OCI-LY7 (cell line): ENCODE results near the gene BCL7A. TPM values are rescaled to one million over a fixed set of nuclear protein-coding genes. Genes with fewer than 3 reads are reported as not detected.
A peak's percentile ranks its signal among the peaks of the same experiment; 100 is the strongest.

Experiments used
- Bru-seq: library from RNA; stranded (reverse); fragments of 400-500 nt; gene quantifications from one replicate; lab custom pipeline; 2021; lab: Mats Ljungman, UMichigan
- BruChase-seq, 2 experiments: library from RNA; stranded (reverse); fragments of 400-500 nt; gene quantifications; one replicate each; lab custom pipeline; 2021; lab: Mats Ljungman, UMichigan
- BruUV-seq: library from RNA; stranded (reverse); fragments of 400-500 nt; replicated peaks from 2 replicates; lab custom pipeline; 2021; lab: Mats Ljungman, UMichigan
- CTCF ChIA-PET: fragments of 300-600 bp; sonication (Branson Sonifier 250); formaldehyde crosslinking; loops from one replicate; lab custom pipeline; 2022; ENCODE audit warnings: antibody characterized with exemption; ENCODE audit not compliant: unreplicated experiment; lab: Charles Lee
- POLR2A ChIA-PET: fragments of 300-600 bp; sonication (Branson Sonifier 250); formaldehyde crosslinking; loops from one replicate; lab custom pipeline; 2022; ENCODE audit warnings: antibody characterized with exemption; lab: Charles Lee
- DNase-seq: peaks from one replicate; pipeline ENCODE4 v3.0.0-alpha.2; 2015; ENCODE audit warnings: low spot score
- H2AFZ ChIP-seq: fragments of 200-600 bp; sonication (generic), shearing (Covaris generic); 2 replicates; pipeline ENCODE4 v1.6.1; 2014; ENCODE audit warnings: mild to moderate bottlenecking, antibody characterized with exemption, low read length, moderate library complexity
- H3K27ac ChIP-seq: fragments of 200-600 bp; sonication (generic); 2 replicates; pipeline ENCODE4 v1.5.1; 2014; ENCODE audit warnings: mixed run types, low read depth, mild to moderate bottlenecking, moderate library complexity, low read length, inconsistent platforms; ENCODE audit not compliant: poor library complexity, severe bottlenecking
- H3K36me3 ChIP-seq: fragments of 200-600 bp; sonication (generic); 2 replicates; pipeline ENCODE4 v1.6.1; 2014; ENCODE audit warnings: mild to moderate bottlenecking, antibody characterized with exemption, low read length, moderate library complexity, mixed read lengths; ENCODE audit not compliant: insufficient read depth
- H3K4me1 ChIP-seq: fragments of 200-600 bp; sonication (generic); 2 replicates; pipeline ENCODE4 v1.5.1; 2014; ENCODE audit warnings: mild to moderate bottlenecking, low read length; ENCODE audit not compliant: insufficient read depth, poor library complexity, severe bottlenecking
- H3K4me2 ChIP-seq: fragments of 200-600 bp; sonication (generic); 2 replicates; pipeline ENCODE4 v1.6.1; 2014; ENCODE audit warnings: mild to moderate bottlenecking, low read length
- H3K4me3 ChIP-seq: fragments of 200-600 bp; sonication (generic); 2 replicates; pipeline ENCODE4 v1.5.1; 2014; ENCODE audit warnings: mild to moderate bottlenecking, low read depth, low read length; ENCODE audit not compliant: poor library complexity, severe bottlenecking
- H3K79me2 ChIP-seq: fragments of 200-600 bp; sonication (generic); 2 replicates; pipeline ENCODE4 v1.6.1; 2016; ENCODE audit warnings: low read depth, mild to moderate bottlenecking, low read length, moderate library complexity, mixed read lengths; ENCODE audit not compliant: insufficient read depth
- H3K9me2 ChIP-seq: fragments of 200-600 bp; sonication (generic); 2 replicates; pipeline ENCODE4 v1.6.1; 2016; ENCODE audit warnings: mild to moderate bottlenecking, low read length, mixed read lengths; ENCODE audit not compliant: insufficient read depth
- H3K9me3 ChIP-seq: fragments of 200-600 bp; sonication (generic); 2 replicates; pipeline ENCODE4 v1.6.1; 2014; ENCODE audit warnings: mild to moderate bottlenecking, mixed run types, low read length, mixed read lengths
- H4K20me1 ChIP-seq: fragments of 200-600 bp; sonication (generic); 2 replicates; pipeline ENCODE4 v1.6.1; 2014; ENCODE audit warnings: mild to moderate bottlenecking, antibody characterized with exemption, low read length, moderate library complexity, mixed read lengths; ENCODE audit not compliant: insufficient read depth
- EZH2phosphoT487 ChIP-seq: fragments of 200-600 bp; sonication (generic); IDR thresholded peaks from 2 replicates; pipeline ENCODE4 v1.6.1; 2018; ENCODE audit warnings: low read depth, borderline replicate concordance, mild to moderate bottlenecking, mixed run types, antibody characterized with exemption, low read length, moderate library complexity, mixed read lengths
- intact Hi-C: fragments of 100-400 bp; cut with micrococcal nuclease; formaldehyde crosslinking; loops from one replicate; pipeline ENCODE4 v1.10.0; 2022; ENCODE audit not compliant: unreplicated experiment
- long read RNA-seq: library from polyadenylated mRNA; stranded (forward); transcript quantifications from one replicate; pipeline ENCODE4 v2.0.0, GENCODE V29; 2022
- total RNA-seq, 2 experiments: library from RNA; depleted of rRNA in 1 of 2; stranded (reverse); fragments of >200 nt in 1 of 2; shearing (Covaris generic) in 1 of 2; gene quantifications; 2 replicates each; pipeline ENCODE4 v1.2.3, GENCODE V29; 2014 to 2022
- TF ChIP-seq, protein P1 (sequence below): fragments of 200-600 bp; sonication (generic); conservative IDR thresholded peaks from 2 replicates; pipeline ENCODE4 v1.5.1; 2014; ENCODE audit warnings: mild to moderate bottlenecking, antibody characterized with exemption, low read length, moderate library complexity, mixed read lengths

BCL7A gene
- total RNA-seq (2014; rRNA removed; shearing (Covaris generic)), result 66.2 and 76.2 TPM in 2 replicates
- total RNA-seq (2022), result 84.7 and 100 TPM in 2 replicates
- Bru-seq, nascent RNA, result percentile 88 among the genes with signal in this experiment
- percentile 91 among the genes with signal in this experiment for BruChase-seq, experiment 1, labeled RNA remaining after a 6-hour chase
- BruChase-seq, experiment 2, labeled RNA remaining after a 2-hour chase, result percentile 91 among the genes with signal in this experiment
- long read RNA-seq, full-length matches to known transcripts, result 52 of 99 reads
- long read RNA-seq, partial matches to known transcripts, result 3 of 99 reads
- long read RNA-seq, other reads (novel, unspliced or antisense), result 44 of 99 reads

DNA sequence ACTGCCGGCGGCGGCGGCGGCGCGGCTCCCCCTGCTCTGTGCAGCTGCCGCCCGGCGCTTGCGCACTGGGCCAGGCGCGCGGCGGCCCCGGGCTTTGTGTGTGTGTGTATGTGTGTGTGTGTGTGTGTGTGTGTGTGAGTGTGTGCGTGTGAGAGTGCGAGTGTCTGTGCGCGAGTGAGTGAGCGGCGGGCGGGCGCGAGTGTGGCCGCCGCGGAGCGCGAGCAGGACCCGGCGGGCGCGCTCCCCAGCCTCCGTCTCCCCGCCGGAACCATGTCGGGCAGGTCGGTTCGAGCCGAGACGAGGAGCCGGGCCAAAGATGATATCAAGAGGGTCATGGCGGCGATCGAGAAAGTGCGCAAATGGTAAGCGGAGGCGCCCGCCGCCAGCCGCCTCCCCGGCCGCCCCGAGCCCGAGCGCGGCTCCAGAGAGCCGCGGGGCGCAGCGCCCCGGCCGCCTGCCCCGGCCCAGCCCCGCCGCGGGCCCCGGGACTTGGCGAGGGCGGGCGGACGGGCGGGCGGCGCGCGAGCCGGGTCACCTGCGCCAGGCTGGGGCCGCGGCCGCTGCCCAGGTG is at the start of gene BCL7A:
Gene BCL7A, plus strand, starts transcription at position 63 of the 571 bp plus-strand sequence. Its CDS starts 208 bp downstream, at position 271.
- Histone ChIP-seq H3K4me3 (peak within 1 kb of the TSS; percentile 95), H3K79me2 (peaks cover 87% of the 10 kb centered on the region), H3K36me3 (peaks cover 48% of the 10 kb centered on the region), H2AFZ (no peak within 1 kb of the TSS), H3K27ac (peak within 1 kb of the TSS; percentile 94), H3K9me2 (no peaks in the 10 kb centered on the region), H3K9me3 (peaks cover 18% of the 10 kb centered on the region; the same call in 1 of the 2 replicates), H3K4me1 (peaks cover 68% of the 10 kb centered on the region), H4K20me1 (no peaks in the 10 kb centered on the region), H3K4me2 (peak within 1 kb of the TSS; percentile 93)
- ChIA-PET CTCF (no interaction called here), POLR2A (interaction anchor here (0.7 to 7.6 kb wide), 3 partner anchors 13 to 67 kb away, joined by 6 to 332 read pairs (median 165); no protein-coding TSS in a partner anchor)
- intact Hi-C loops, result no loop called here
- peak; percentile 83 for DNase-seq
- TF ChIP-seq, protein P1, sequence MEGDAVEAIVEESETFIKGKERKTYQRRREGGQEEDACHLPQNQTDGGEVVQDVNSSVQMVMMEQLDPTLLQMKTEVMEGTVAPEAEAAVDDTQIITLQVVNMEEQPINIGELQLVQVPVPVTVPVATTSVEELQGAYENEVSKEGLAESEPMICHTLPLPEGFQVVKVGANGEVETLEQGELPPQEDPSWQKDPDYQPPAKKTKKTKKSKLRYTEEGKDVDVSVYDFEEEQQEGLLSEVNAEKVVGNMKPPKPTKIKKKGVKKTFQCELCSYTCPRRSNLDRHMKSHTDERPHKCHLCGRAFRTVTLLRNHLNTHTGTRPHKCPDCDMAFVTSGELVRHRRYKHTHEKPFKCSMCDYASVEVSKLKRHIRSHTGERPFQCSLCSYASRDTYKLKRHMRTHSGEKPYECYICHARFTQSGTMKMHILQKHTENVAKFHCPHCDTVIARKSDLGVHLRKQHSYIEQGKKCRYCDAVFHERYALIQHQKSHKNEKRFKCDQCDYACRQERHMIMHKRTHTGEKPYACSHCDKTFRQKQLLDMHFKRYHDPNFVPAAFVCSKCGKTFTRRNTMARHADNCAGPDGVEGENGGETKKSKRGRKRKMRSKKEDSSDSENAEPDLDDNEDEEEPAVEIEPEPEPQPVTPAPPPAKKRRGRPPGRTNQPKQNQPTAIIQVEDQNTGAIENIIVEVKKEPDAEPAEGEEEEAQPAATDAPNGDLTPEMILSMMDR, result no peak
- TF ChIP-seq EZH2phosphoT487, result no peak
- BruUV-seq, result no TSS peak

DNA sequence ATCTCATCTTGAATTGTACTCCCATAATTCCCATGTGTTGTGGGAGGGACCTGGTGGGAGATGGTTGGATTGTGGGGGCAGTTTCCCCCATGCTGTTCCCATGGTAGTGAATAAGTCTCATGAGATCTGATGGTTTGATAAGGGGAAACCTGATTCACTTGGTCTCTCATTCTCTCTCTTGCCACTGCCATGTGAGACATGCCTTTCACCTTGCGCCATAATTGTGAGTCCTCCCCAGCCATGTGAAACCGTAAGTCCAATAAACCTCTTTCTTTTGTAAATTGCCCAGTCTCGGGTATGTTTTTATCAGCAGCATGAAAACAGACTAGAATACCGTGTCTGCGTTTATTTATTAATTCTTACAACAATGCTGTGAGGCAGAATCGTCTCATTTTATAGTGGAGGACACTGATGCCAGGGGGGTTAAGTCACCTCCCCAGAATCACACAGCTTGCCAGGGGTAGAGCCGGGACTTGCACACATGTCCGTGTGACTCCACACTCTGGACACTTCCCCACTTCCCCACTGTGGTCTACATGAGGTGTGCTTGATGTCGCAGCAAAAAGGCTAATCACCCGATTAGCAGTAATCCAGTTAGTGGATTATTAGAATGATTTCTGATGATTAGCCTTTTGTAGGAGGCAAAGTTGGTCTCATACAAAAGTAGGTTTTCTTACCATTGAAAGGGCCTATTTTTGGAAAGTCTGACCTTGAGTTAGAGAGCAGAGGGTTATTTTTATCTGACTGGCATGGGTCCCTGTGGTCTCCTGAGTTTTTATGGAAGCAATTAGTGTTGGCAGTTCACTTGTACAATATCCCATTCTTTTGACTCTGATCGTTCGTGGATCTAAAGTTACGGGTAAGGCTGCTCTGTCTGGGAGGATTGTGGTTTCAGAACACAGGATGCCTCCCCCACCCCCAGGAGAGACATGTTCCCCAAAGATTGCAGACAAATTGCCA is 47.4 kb upstream of the BCL7A start:
- H3K9me3 ChIP-seq, result peaks cover 22% of the 10 kb centered on the region
- ChIA-PET POLR2A (no interaction called here), CTCF (no interaction called here)
- no peak overlapping the region for H3K4me3 ChIP-seq
- H3K4me1 ChIP-seq, result peaks cover 15% of the 10 kb centered on the region
- no peaks in the 10 kb centered on the region for H4K20me1 ChIP-seq
- peaks cover 33% of the 10 kb centered on the region for H3K36me3 ChIP-seq
- H3K4me2 ChIP-seq, result no peak overlapping the region
- H3K79me2 ChIP-seq, result no peaks in the 10 kb centered on the region; the same call in 1 of the 2 replicates
- no peak for TF ChIP-seq EZH2phosphoT487
- TF ChIP-seq, protein P1, result no peak
- H3K9me2 ChIP-seq, result no peaks in the 10 kb centered on the region
- intact Hi-C loops, result no loop called here
- no peak overlapping the region for H2AFZ ChIP-seq
- H3K27ac ChIP-seq, result no peak overlapping the region
- no TSS peak for BruUV-seq
- no peak for DNase-seq
